LoVo (cell line): ENCODE results near the gene OR10G7.
"Not testable (repeated sequence)": the region's sequence is repeated elsewhere in the genome, so short reads cannot be mapped to it uniquely, and the experiment has no call there.

Experiments used
- DNase-seq: peaks from one replicate; pipeline ENCODE4 v3.0.0-alpha.2; 2016; ENCODE audit warnings: low spot score

OR10G7 gene

GRCh38 chr11:124039557-124039956 lies 1.6 kb downstream of the OR10G7 start:
- DNase-seq, result no peak

- no peak for DNase-seq
Observed at GRCh38 chr11:124036666-124037065, 4.5 kb downstream of the OR10G7 start.

- no peak for DNase-seq
Observed at GRCh38 chr11:124026498-124026897, 14.6 kb downstream of the OR10G7 start, which contains the start of gene OR10G8. TSS of gene OR10G8 (plus strand) at chr11:124026798. CDS start at chr11:124029623, 2,825 bp downstream.

GRCh38 chr11:124015837-124016236 lies 25.3 kb downstream of the OR10G7 start:
- not testable (repeated sequence) for DNase-seq

- no peak for DNase-seq
Observed at GRCh38 chr11:124012697-124013096, 28.4 kb downstream of the OR10G7 start, which contains the start of gene OR10G4. TSS of gene OR10G4 (plus strand) at chr11:124012997. CDS start at chr11:124015575, 2,578 bp downstream.

- DNase-seq, result no peak
Observed at GRCh38 chr11:123995119-123995518, 46.0 kb downstream of the OR10G7 start, which contains the start of gene OR10G6. TSS of gene OR10G6 (minus strand) at chr11:123995161. CDS start at chr11:123995161, 0 bp downstream.
